Measurements from ENCODE around the gene TRAPPC12. TPM values are rescaled to one million over a fixed set of nuclear protein-coding genes. Genes with fewer than 3 reads are reported as not detected.

Gene TRAPPC12
- total RNA-seq, 1 donor from 2014 or later, result 94.8 TPM

- no peaks in the 10 kb centered on the region for H3K9me3 ChIP-seq
- intact Hi-C loops (cut with DNase I), result no loop called here
- no peak overlapping the region for H3K4me3 ChIP-seq
- no peak for DNase-seq (ENCODE audit: extremely low spot score in 2 of 2)
- no peaks in the 10 kb centered on the region for H3K27me3 ChIP-seq
- TF ChIP-seq POLR2A (IDR thresholded peaks at IDR 0.05) (no peak), POLR2AphosphoS5 (IDR thresholded peaks at IDR 0.05; ENCODE audit: insufficient read depth in 1 of 2, low read depth in 1 of 2) (no peak)
- TF ChIP-seq, protein P1, sequence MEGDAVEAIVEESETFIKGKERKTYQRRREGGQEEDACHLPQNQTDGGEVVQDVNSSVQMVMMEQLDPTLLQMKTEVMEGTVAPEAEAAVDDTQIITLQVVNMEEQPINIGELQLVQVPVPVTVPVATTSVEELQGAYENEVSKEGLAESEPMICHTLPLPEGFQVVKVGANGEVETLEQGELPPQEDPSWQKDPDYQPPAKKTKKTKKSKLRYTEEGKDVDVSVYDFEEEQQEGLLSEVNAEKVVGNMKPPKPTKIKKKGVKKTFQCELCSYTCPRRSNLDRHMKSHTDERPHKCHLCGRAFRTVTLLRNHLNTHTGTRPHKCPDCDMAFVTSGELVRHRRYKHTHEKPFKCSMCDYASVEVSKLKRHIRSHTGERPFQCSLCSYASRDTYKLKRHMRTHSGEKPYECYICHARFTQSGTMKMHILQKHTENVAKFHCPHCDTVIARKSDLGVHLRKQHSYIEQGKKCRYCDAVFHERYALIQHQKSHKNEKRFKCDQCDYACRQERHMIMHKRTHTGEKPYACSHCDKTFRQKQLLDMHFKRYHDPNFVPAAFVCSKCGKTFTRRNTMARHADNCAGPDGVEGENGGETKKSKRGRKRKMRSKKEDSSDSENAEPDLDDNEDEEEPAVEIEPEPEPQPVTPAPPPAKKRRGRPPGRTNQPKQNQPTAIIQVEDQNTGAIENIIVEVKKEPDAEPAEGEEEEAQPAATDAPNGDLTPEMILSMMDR (IDR thresholded peaks at IDR 0.05), result no peak
- no peaks in the 10 kb centered on the region for H3K4me1 ChIP-seq
- H3K36me3 ChIP-seq, result no peaks in the 10 kb centered on the region
- no peak overlapping the region for H3K27ac ChIP-seq
Observed at GRCh38 chr2:3488061-3488531, 108.6 kb downstream of the TRAPPC12 start.

DNA sequence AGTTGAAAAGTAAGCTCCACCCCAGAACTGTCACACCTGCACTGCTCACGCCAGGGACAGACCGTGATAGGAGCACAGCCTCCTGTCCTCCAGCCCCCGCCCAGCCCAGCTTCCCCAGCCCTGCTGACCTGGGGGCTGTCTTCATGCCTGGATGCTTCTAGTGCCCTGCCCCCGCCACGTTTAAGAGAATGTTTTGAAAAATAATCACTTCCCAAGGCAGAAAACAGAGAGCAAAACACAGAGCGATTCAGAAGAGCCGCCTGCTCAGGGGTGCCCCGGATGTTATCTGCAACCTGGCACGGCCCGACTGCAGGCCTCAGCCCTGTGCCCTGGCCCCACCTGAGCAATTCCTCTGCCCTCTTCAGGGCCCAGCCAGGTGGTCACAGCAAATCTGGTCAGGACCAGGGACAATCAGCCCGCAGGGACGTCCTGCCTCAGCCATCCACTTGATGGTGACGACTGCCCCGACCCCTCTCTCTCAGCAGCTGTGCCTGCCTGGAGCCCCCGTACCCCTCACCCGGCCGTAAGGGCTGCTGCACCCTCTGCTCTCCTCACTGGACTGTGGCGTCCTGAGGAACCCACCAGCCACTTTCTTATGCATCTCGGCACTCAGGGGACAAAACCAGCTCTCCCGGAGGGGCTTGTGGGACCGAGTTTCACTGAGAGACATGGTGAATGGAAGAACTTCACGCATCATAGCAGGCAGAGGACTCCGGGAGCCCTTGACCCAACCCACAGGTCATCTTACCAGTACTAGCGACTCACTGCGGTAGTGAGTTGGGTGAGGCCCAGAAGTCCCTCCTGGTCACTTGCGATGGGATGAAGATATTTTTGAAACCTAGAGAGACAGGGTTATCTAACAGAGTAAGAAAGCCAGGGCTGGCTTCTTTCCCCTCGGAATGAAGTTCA, 109.6 kb downstream of the TRAPPC12 start:
- Histone ChIP-seq H3K36me3 (no peaks in the 10 kb centered on the region), H3K27me3 (no peaks in the 10 kb centered on the region), H3K4me3 (no peak overlapping the region), H3K9me3 (no peaks in the 10 kb centered on the region), H3K27ac (no peak overlapping the region), H3K4me1 (no peaks in the 10 kb centered on the region)
- DNase-seq (ENCODE audit: extremely low spot score in 2 of 2), result no peak
- intact Hi-C loops (cut with DNase I), result no loop called here
- TF ChIP-seq POLR2A (IDR thresholded peaks at IDR 0.05) (no peak), POLR2AphosphoS5 (IDR thresholded peaks at IDR 0.05; ENCODE audit: insufficient read depth in 1 of 2, low read depth in 1 of 2) (no peak)
- TF ChIP-seq, protein P1 (IDR thresholded peaks at IDR 0.05), result no peak

GRCh38 chr2:3489764-3490115, 110.2 kb downstream of the TRAPPC12 start:
- H3K27ac ChIP-seq, result no peak overlapping the region
- H3K4me1 ChIP-seq, result no peaks in the 10 kb centered on the region
- H3K27me3 ChIP-seq, result no peaks in the 10 kb centered on the region
- no peaks in the 10 kb centered on the region for H3K36me3 ChIP-seq
- H3K4me3 ChIP-seq, result no peak overlapping the region
- no peak for DNase-seq (ENCODE audit: extremely low spot score in 2 of 2)
- intact Hi-C loops (cut with DNase I), result no loop called here
- TF ChIP-seq, protein P1 (IDR thresholded peaks at IDR 0.05), result no peak
- TF ChIP-seq POLR2A (IDR thresholded peaks at IDR 0.05) (no peak), POLR2AphosphoS5 (IDR thresholded peaks at IDR 0.05; ENCODE audit: insufficient read depth in 1 of 2, low read depth in 1 of 2) (no peak)
- H3K9me3 ChIP-seq, result no peaks in the 10 kb centered on the region

DNA sequence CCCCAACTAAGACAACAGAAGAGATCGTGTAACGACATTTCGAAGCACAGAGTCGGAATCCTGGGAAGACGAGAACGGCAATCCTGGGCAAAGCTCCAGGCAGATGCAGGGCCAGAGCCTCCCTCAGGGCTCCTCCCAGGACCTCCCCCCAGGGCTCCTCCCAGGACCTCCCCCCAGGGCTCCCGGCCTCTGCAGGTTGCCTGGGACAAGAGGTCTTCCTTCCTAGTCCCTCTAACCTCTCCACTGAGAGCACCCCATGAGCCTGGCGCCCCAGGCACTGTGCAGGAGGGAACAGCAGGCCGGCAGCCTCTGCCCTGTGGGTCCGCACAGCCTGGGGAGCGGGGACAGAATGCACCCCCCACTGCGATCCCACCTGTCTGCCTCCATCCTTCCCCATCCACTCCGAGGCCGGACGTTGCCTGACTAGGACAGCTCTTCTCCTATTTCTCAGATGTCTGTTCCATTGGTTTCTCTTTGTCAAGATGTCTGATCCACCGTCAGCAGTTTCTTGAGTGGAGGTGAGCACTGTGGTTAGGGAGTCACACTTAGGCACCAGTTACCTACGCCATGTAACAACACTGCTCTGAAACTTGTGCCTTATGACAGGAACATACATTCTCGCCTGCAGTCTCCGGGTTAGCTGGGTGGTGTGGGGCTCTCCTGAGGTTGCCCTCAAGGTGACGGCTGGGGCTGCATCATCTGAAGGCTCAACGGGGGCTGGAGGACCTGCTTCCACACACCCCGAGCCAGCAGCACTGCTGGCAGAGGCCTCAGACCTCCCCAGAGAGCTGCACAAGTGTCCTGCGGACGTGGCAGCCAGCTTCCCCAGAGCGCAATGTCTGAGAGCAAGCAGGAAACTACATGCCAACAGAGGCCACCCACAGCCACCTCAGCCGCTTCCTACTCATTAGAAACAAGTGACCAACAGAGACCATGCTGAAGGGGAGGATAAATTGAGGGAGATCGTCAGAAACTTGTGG, 111.0 kb downstream of the TRAPPC12 start:
- intact Hi-C loops (cut with DNase I), result no loop called here
- Histone ChIP-seq H3K27me3 (no peaks in the 10 kb centered on the region), H3K36me3 (peaks cover 0 to 4% of the 10 kb centered on the region in 2 donors), H3K4me3 (no peak overlapping the region), H3K27ac (no peak overlapping the region), H3K4me1 (no peaks in the 10 kb centered on the region), H3K9me3 (no peaks in the 10 kb centered on the region)
- DNase-seq (ENCODE audit: extremely low spot score in 2 of 2), result no peak
- TF ChIP-seq POLR2AphosphoS5 (IDR thresholded peaks at IDR 0.05; ENCODE audit: insufficient read depth in 1 of 2, low read depth in 1 of 2) (no peak), POLR2A (IDR thresholded peaks at IDR 0.05) (no peak)
- TF ChIP-seq, protein P1 (IDR thresholded peaks at IDR 0.05), result no peak

Measured in vagina (tissue), 2 donors.